Uterus (tissue), 2 donors: Measurements from ENCODE around the gene GALNT14.

Experiments
- CTCF ChIP-seq, 4 experiments: fragments of 200-600 bp in 2 of 4; fragments of 450-650 bp in 2 of 4; sonication (generic) in 2 of 4; IDR thresholded peaks; one replicate each; pipeline ENCODE4 v1.5.1; 2016 to 2019; ENCODE audit warnings: antibody characterized with exemption in 4 of 4, mild to moderate bottlenecking in 2 of 4, moderate library complexity in 1 of 4
- POLR2A ChIP-seq, 2 donors: fragments of 450-650 bp; IDR thresholded peaks; one replicate each; pipeline ENCODE4 v1.6.1; 2016; ENCODE audit warnings: antibody characterized with exemption in 2 of 2, mild to moderate bottlenecking in 1 of 2, moderate library complexity in 1 of 2

GRCh38 chr2:30974554-30974953 lies 163.7 kb downstream of the GALNT14 start:
- TF ChIP-seq CTCF (IDR thresholded peaks at IDR 0.05) = no peak
- TF ChIP-seq POLR2A (IDR thresholded peaks at IDR 0.05) = no peak
